Trophoblast cell (in vitro differentiated cells and primary cell): ENCODE data around the gene NHLH2.

Experiments
- DNase-seq, 2 donors: peaks; one replicate each; pipeline ENCODE4 v3.0.0-alpha.2; 2016
- H2AFZ ChIP-seq: 2 replicates; pipeline ENCODE4 v1.6.1; 2013; ENCODE audit warnings: low read length, moderate library complexity, mild to moderate bottlenecking; ENCODE audit not compliant: insufficient read depth, poor library complexity
- H2AK5ac ChIP-seq: 2 replicates; pipeline ENCODE4 v1.6.1; 2013; ENCODE audit warnings: mild to moderate bottlenecking, low read length
- H2BK120ac ChIP-seq: 2 replicates; pipeline ENCODE4 v1.6.1; 2013; ENCODE audit warnings: low read length, mild to moderate bottlenecking, moderate library complexity; ENCODE audit not compliant: insufficient read depth, poor library complexity
- H2BK12ac ChIP-seq: 2 replicates; pipeline ENCODE4 v1.6.1; 2013; ENCODE audit warnings: mild to moderate bottlenecking, low read length, moderate library complexity
- H2BK5ac ChIP-seq: 2 replicates; pipeline ENCODE4 v1.6.1; 2013; ENCODE audit warnings: low read length, low read depth, moderate library complexity, mild to moderate bottlenecking; ENCODE audit not compliant: poor library complexity
- H3K14ac ChIP-seq: 2 replicates; pipeline ENCODE4 v1.6.1; 2013; ENCODE audit warnings: mild to moderate bottlenecking, low read length
- H3K18ac ChIP-seq: 2 replicates; pipeline ENCODE4 v1.6.1; 2013; ENCODE audit warnings: mild to moderate bottlenecking, low read length
- H3K23ac ChIP-seq: 2 replicates; pipeline ENCODE4 v1.6.1; 2013; ENCODE audit warnings: low read length
- H3K27ac ChIP-seq: 2 replicates; pipeline ENCODE4 v1.5.1; 2013; ENCODE audit warnings: low read depth, mild to moderate bottlenecking, inconsistent platforms, low read length, moderate library complexity
- H3K27me3 ChIP-seq: 2 replicates; pipeline ENCODE4 v1.6.1; 2013; ENCODE audit warnings: inconsistent platforms, mild to moderate bottlenecking, low read length, moderate library complexity; ENCODE audit not compliant: insufficient read depth
- H3K36me3 ChIP-seq, 2 experiments: 1 replicate in 1 of 2; 2 replicates in 1 of 2; pipeline ENCODE4 v1.6.1; 2013; ENCODE audit warnings: low read length in 2 of 2, mild to moderate bottlenecking in 2 of 2, moderate library complexity in 1 of 2; ENCODE audit not compliant: insufficient read depth in 2 of 2, control insufficient read depth in 1 of 2
- H3K4ac ChIP-seq: 2 replicates; pipeline ENCODE4 v1.6.1; 2013; ENCODE audit warnings: low read depth, mild to moderate bottlenecking, low read length, moderate library complexity
- H3K4me1 ChIP-seq, 2 experiments: 1 replicate in 1 of 2; 2 replicates in 1 of 2; pipeline ENCODE4 v1.6.1; 2013; ENCODE audit warnings: low read length in 2 of 2, mild to moderate bottlenecking in 2 of 2, moderate library complexity in 1 of 2; ENCODE audit not compliant: insufficient read depth in 2 of 2, control insufficient read depth in 1 of 2
- H3K4me2 ChIP-seq: 2 replicates; pipeline ENCODE4 v1.6.1; 2013; ENCODE audit warnings: inconsistent platforms, mild to moderate bottlenecking, low read length, moderate library complexity
- H3K4me3 ChIP-seq: 2 replicates; pipeline ENCODE4 v1.5.1; 2013; ENCODE audit warnings: mild to moderate bottlenecking, low read depth, low read length, inconsistent platforms
- H3K79me1 ChIP-seq: one replicate; pipeline ENCODE4 v1.6.1; 2013; ENCODE audit warnings: low read length
- H3K79me2 ChIP-seq: 2 replicates; pipeline ENCODE4 v1.6.1; 2013; ENCODE audit warnings: low read length, mild to moderate bottlenecking; ENCODE audit not compliant: control insufficient read depth, insufficient read depth, poor library complexity
- H3K9ac ChIP-seq: 2 replicates; pipeline ENCODE4 v1.6.1; 2013; ENCODE audit warnings: mild to moderate bottlenecking, low read length
- H3K9me3 ChIP-seq: 2 replicates; pipeline ENCODE4 v1.6.1; 2013; ENCODE audit warnings: low read depth, mild to moderate bottlenecking, control low read depth, inconsistent platforms, low read length; ENCODE audit not compliant: insufficient read depth
- H4K12ac ChIP-seq: 2 replicates; pipeline ENCODE4 v1.6.1; 2013; ENCODE audit warnings: low read depth, mild to moderate bottlenecking, low read length, moderate library complexity
- H4K8ac ChIP-seq: 2 replicates; pipeline ENCODE4 v1.6.1; 2013; ENCODE audit warnings: low read depth, mild to moderate bottlenecking, low read length, moderate library complexity
- H4K91ac ChIP-seq: one replicate; pipeline ENCODE4 v1.6.1; 2013; ENCODE audit warnings: low read depth, mild to moderate bottlenecking, low read length, moderate library complexity
- WGBS: extraction: QIAGEN DNeasy Blood & Tissue Kit; methylation state at CpG from one replicate; pipeline ENCODE4 v1.1.7; 2013; ENCODE audit warnings: missing lambda C conversion rate; ENCODE audit not compliant: insufficient read length, insufficient coverage; ENCODE audit errors: extremely low coverage; 5-methylcytosine and 5-hydroxymethylcytosine counted together

The NHLH2 gene

DNA sequence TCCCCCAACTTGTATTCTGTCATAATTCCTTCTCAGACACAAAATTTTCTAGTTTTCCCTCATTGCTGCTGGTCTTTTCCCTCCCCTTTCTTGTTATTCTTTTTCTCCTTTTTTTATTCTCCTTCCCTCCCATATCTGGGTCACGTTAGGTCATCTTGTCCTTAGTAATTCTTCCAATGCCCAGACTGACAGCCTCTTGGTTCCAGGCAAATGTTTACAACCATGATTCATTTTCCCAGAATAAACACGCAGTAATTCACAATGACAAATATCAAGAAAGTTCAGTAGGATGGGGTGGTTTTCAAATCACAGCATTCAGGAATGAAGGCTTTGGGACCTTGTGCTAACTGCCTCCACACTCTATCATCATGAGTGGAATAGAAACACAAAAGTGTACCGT lies 25.2 kb downstream of the NHLH2 start:
- Histone ChIP-seq H4K12ac (no peak overlapping the region), H3K4me3 (no peak overlapping the region), H3K9ac (no peak overlapping the region), H3K79me2 (no peaks in the 10 kb centered on the region), H4K8ac (no peak overlapping the region), H3K4me1 (peaks cover 0 to 3% of the 10 kb centered on the region in 2 experiments), H3K18ac (no peak overlapping the region), H3K4me2 (no peak overlapping the region), H3K36me3 (no peaks in the 10 kb centered on the region), H3K23ac (no peak overlapping the region), H2BK12ac (no peak overlapping the region), H4K91ac (no peak overlapping the region), H3K9me3 (no peaks in the 10 kb centered on the region), H3K4ac (no peak overlapping the region), H3K14ac (no peak overlapping the region), H2AFZ (no peak overlapping the region), H2BK120ac (no peak overlapping the region), H3K27ac (no peak overlapping the region), H3K79me1 (no peaks in the 10 kb centered on the region), H3K27me3 (no peaks in the 10 kb centered on the region), H2AK5ac (no peak overlapping the region), H2BK5ac (no peak overlapping the region)
- WGBS, result no CpG with 5 or more reads among the region's 3 CpGs
- DNase-seq, result no peak

DNA sequence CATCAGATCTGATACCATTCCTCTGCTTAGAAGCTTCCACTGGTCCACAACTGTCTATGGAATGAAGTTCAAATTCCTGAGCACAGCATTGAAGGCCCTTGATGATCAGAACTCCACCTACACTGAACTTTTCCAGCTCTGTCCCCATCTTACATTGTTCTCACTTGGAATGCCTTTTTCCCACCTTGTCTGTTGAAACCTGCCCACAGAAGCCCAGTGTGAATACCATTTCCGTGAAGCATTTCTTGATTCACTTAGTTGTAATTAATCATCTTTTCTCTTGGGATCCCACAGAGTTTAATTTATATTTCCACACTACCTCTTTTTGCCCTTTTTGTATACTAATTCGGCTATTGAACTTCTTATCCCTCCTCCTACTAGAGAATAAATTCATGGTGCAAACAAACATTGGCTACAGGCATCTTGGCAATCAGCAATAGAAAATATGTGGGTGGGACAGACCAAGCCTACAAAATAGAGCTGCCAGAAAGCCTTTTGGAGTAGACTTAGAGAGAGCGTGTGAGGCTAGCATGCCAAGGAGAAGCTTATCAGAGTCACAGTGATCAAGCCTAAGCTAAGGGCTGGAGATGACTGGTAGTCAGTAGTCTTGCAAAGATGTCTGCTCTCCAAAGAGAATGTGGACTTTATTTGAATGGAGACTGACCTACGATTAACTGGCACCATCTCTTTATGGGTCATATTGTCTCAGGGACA lies 26.1 kb downstream of the NHLH2 start:
- Histone ChIP-seq H2AFZ (no peak overlapping the region), H2BK12ac (no peak overlapping the region), H4K91ac (no peak overlapping the region), H3K36me3 (no peaks in the 10 kb centered on the region), H3K4me3 (no peak overlapping the region), H3K79me2 (no peaks in the 10 kb centered on the region), H3K27ac (no peak overlapping the region), H2BK120ac (no peak overlapping the region), H3K4me1 (peaks cover 0 to 5% of the 10 kb centered on the region in 2 experiments), H4K8ac (no peak overlapping the region), H3K9ac (no peak overlapping the region), H3K27me3 (no peaks in the 10 kb centered on the region), H3K4ac (no peak overlapping the region), H3K9me3 (no peaks in the 10 kb centered on the region), H3K23ac (no peak overlapping the region), H3K79me1 (no peaks in the 10 kb centered on the region), H4K12ac (no peak overlapping the region), H2BK5ac (no peak overlapping the region), H3K4me2 (no peak overlapping the region), H3K14ac (no peak overlapping the region), H3K18ac (no peak overlapping the region), H2AK5ac (no peak overlapping the region)
- WGBS, result no CpG with 5 or more reads among the region's 4 CpGs
- DNase-seq, result no peak

DNA sequence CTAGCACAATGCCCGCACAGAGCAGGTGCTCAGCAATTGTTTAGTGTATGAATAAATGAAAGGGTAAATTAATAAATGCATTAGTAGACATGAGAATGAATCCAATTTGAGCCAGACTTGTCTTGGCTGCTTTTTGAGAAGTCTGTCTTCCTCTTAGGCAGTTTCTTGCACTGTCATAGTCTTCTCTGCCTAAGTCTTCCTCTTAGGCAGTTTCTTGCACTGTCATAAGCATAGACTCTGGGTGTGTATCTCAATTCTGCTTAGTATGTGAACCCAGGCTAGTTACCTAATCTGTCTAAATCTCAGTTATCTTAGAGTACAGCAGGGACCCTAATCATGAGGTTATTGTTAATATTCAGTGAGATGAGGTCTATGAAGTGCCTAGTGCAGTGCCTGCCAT lies 27.2 kb downstream of the NHLH2 start:
- no peak overlapping the region for H2BK12ac ChIP-seq
- H3K4me2 ChIP-seq, result no peak overlapping the region
- H3K27ac ChIP-seq, result no peak overlapping the region
- no peak overlapping the region for H4K91ac ChIP-seq
- no peaks in the 10 kb centered on the region for H3K79me2 ChIP-seq
- H3K36me3 ChIP-seq, result no peaks in the 10 kb centered on the region
- no peak overlapping the region for H3K9ac ChIP-seq
- H3K79me1 ChIP-seq, result no peaks in the 10 kb centered on the region
- no peak overlapping the region for H2BK120ac ChIP-seq
- no peak overlapping the region for H3K4ac ChIP-seq
- H3K27me3 ChIP-seq, result no peaks in the 10 kb centered on the region
- no peak overlapping the region for H2AK5ac ChIP-seq
- no peak overlapping the region for H2AFZ ChIP-seq
- H3K9me3 ChIP-seq, result no peaks in the 10 kb centered on the region
- H3K18ac ChIP-seq, result no peak overlapping the region
- no peak overlapping the region for H4K8ac ChIP-seq
- no peak overlapping the region for H2BK5ac ChIP-seq
- no peak overlapping the region for H3K23ac ChIP-seq
- DNase-seq, result no peak
- no CpG with 5 or more reads among the region's 1 CpG for WGBS
- H3K4me3 ChIP-seq, result no peak overlapping the region
- no peak overlapping the region for H3K14ac ChIP-seq
- H3K4me1 ChIP-seq, result peaks cover 0 to 5% of the 10 kb centered on the region in 2 experiments
- no peak overlapping the region for H4K12ac ChIP-seq

DNA sequence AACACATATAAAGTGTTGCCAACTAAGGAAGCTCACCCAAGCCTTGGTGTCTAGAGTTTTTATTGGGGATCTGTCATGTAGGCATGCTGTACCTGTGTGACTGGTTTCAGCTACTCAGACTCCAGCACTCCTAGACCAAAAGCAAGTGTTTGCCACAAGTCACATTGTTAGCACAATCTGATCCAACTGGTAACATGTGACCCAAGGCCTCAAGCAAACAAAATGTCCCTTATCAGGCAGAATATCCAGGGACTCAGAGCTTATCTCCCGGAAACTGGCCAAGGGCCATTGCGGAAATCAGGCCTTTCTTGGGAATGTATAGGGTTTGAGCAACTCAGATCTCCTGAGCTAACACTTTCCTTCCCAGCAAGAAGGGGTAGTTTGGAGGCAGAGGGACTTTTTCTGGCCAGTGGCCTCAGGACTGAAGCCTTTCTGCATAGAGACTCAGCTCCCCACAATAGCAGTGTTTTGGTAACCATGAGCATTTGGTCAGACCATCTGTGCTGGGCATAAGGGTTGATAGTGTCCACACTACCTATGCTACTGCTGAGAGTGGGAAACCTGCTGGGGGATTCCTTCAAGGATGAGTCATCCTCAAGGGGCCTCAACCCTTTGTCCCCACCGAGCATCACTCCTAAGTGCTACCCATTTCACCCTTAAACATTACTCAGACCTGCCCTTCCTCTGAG lies 29.6 kb downstream of the NHLH2 start:
- H3K23ac ChIP-seq, result no peak overlapping the region
- H3K4me1 ChIP-seq, result peaks cover 0 to 5% of the 10 kb centered on the region in 2 experiments
- no CpG with 5 or more reads among the region's 3 CpGs for WGBS

More for the DNA sequence above, 29.6 kb downstream of the NHLH2 start:
- no peak overlapping the region for H2BK12ac ChIP-seq
- H3K79me1 ChIP-seq, result no peaks in the 10 kb centered on the region
- DNase-seq, result peak in 1 of 2 donors; percentile 67
- no peaks in the 10 kb centered on the region for H3K9me3 ChIP-seq
- H3K4me3 ChIP-seq, result no peak overlapping the region
- H2AFZ ChIP-seq, result no peak overlapping the region
- no peak overlapping the region for H4K8ac ChIP-seq
- no peaks in the 10 kb centered on the region for H3K36me3 ChIP-seq
- no peak overlapping the region for H3K4me2 ChIP-seq
- no peaks in the 10 kb centered on the region for H3K27me3 ChIP-seq
- no peak overlapping the region for H4K12ac ChIP-seq
- H3K18ac ChIP-seq, result no peak overlapping the region
- no peak overlapping the region for H4K91ac ChIP-seq
- no peak overlapping the region for H2BK5ac ChIP-seq
- no peak overlapping the region for H3K9ac ChIP-seq
- H3K14ac ChIP-seq, result no peak overlapping the region
- H2BK120ac ChIP-seq, result no peak overlapping the region
- no peak overlapping the region for H2AK5ac ChIP-seq
- no peaks in the 10 kb centered on the region for H3K79me2 ChIP-seq
- H3K4ac ChIP-seq, result no peak overlapping the region
- no peak overlapping the region for H3K27ac ChIP-seq
